ENCODE measurements around the gene CCNI2. TPM values are rescaled to one million over a fixed set of nuclear protein-coding genes. Genes with fewer than 3 reads are reported as not detected.

CCNI2 gene
- total and polyA plus RNA-seq, 3 donors from 2014 or later = 1.1 to 4.5 (median 2.7) TPM

- H3K4me1 ChIP-seq = no peaks in the 10 kb centered on the region
Observed at GRCh38 chr5:132787076-132787475, 39.9 kb downstream of the CCNI2 start.

GRCh38 chr5:132788508-132788907 lies 41.3 kb downstream of the CCNI2 start:
- intact Hi-C loops (cut with DNase I; ENCODE audit: low total_unique reads) = no loop called here
- 86 to 97% methylated on average over 1 of the region's 1 CpG for WGBS, 2 donors

More at GRCh38 chr5:132787076-132787475, 39.9 kb downstream of the CCNI2 start:
- no peak overlapping the region for H3K27ac ChIP-seq
- intact Hi-C loops (cut with DNase I; ENCODE audit: low total_unique reads) = no loop called here
- no peak overlapping the region for H3K4me3 ChIP-seq
- TF ChIP-seq CTCF (IDR thresholded peaks at IDR 0.05) (no peak), POLR2A (IDR thresholded peaks at IDR 0.05) (no peak)
- H3K27me3 ChIP-seq = no peaks in the 10 kb centered on the region
- H3K9me3 ChIP-seq = no peaks in the 10 kb centered on the region
- H3K36me3 ChIP-seq (ENCODE audit: low read depth, missing control alignments) = no peaks in the 10 kb centered on the region
- 92 to 100% methylated on average over 1 of the region's 1 CpG for WGBS, 2 donors
- DNase-seq = no peak

GRCh38 chr5:132788990-132789886 lies 42.0 kb downstream of the CCNI2 start:
- DNase-seq = peak; percentile 6

More at GRCh38 chr5:132788508-132788907, 41.3 kb downstream of the CCNI2 start:
- Histone ChIP-seq H3K27me3 (no peaks in the 10 kb centered on the region), H3K4me3 (no peak overlapping the region), H3K4me1 (no peaks in the 10 kb centered on the region), H3K9me3 (no peaks in the 10 kb centered on the region), H3K36me3 (ENCODE audit: low read depth, missing control alignments) (no peaks in the 10 kb centered on the region), H3K27ac (no peak overlapping the region)
- TF ChIP-seq POLR2A (IDR thresholded peaks at IDR 0.05) = no peak
- TF ChIP-seq CTCF (IDR thresholded peaks at IDR 0.05) = no peak
- DNase-seq = peak; percentile 3

GRCh38 chr5:132790201-132790865 lies 43.1 kb downstream of the CCNI2 start:
- H3K4me1 ChIP-seq = no peaks in the 10 kb centered on the region
- no peaks in the 10 kb centered on the region for H3K36me3 ChIP-seq (ENCODE audit: low read depth, missing control alignments)
- peak; percentile 76 for DNase-seq
- H3K27me3 ChIP-seq = no peaks in the 10 kb centered on the region
- intact Hi-C loops (cut with DNase I; ENCODE audit: low total_unique reads) = no loop called here
- no peak for TF ChIP-seq POLR2A (IDR thresholded peaks at IDR 0.05)
- no peak for TF ChIP-seq CTCF (IDR thresholded peaks at IDR 0.05)
- no peak overlapping the region for H3K27ac ChIP-seq
- WGBS, 2 donors = 71 to 72% methylated on average over 2 of the region's 2 CpGs
- no peak overlapping the region for H3K4me3 ChIP-seq
- H3K9me3 ChIP-seq = no peaks in the 10 kb centered on the region

More at GRCh38 chr5:132788990-132789886, 42.0 kb downstream of the CCNI2 start:
- 81 to 88% methylated on average over 8 of the region's 8 CpGs for WGBS, 2 donors
- Histone ChIP-seq H3K27me3 (no peaks in the 10 kb centered on the region), H3K36me3 (ENCODE audit: low read depth, missing control alignments) (no peaks in the 10 kb centered on the region), H3K9me3 (no peaks in the 10 kb centered on the region), H3K4me1 (no peaks in the 10 kb centered on the region), H3K4me3 (no peak overlapping the region), H3K27ac (no peak overlapping the region)
- intact Hi-C loops (cut with DNase I; ENCODE audit: low total_unique reads) = no loop called here
- TF ChIP-seq CTCF (IDR thresholded peaks at IDR 0.05) = no peak
- TF ChIP-seq POLR2A (IDR thresholded peaks at IDR 0.05) = no peak

All from testis (tissue), 3 donors.